ENCODE measurements around the gene PIGQ.

PIGQ gene

GRCh38 chr16:616733-617586 lies 47.2 kb downstream of the PIGQ start:
- ChIA-PET CTCF (no interaction called here), POLR2A (no interaction called here)
- no peak for DNase-seq (ENCODE audit: low read depth, low spot score)
- no peak overlapping the region for H3K4me3 ChIP-seq (ENCODE audit: low read depth, low read length)
- no peak for TF ChIP-seq CTCF (IDR thresholded peaks at IDR 0.05; ENCODE audit: insufficient read depth, low read length, missing control alignments)

GRCh38 chr16:617855-618254 lies 48.1 kb downstream of the PIGQ start:
- no peak for TF ChIP-seq CTCF (IDR thresholded peaks at IDR 0.05; ENCODE audit: insufficient read depth, low read length, missing control alignments)
- POLR2A ChIA-PET = no interaction called here
- CTCF ChIA-PET = no interaction called here
- no peak overlapping the region for H3K4me3 ChIP-seq (ENCODE audit: low read depth, low read length)
- DNase-seq (ENCODE audit: low read depth, low spot score) = no peak

- DNase-seq (ENCODE audit: low read depth, low spot score) = no peak
- POLR2A ChIA-PET = no interaction called here
- no peak for TF ChIP-seq CTCF (IDR thresholded peaks at IDR 0.05; ENCODE audit: insufficient read depth, low read length, missing control alignments)
- no peak overlapping the region for H3K4me3 ChIP-seq (ENCODE audit: low read depth, low read length)
- CTCF ChIA-PET = interaction anchor here (1.0 kb wide), 1 partner anchor 11 kb away, joined by 3 read pairs; no protein-coding TSS in a partner anchor
These were observed 49.8 kb downstream of the PIGQ start for GRCh38 chr16:619476-620100.

- ChIA-PET CTCF (no interaction called here), POLR2A (no interaction called here)
- no peak overlapping the region for H3K4me3 ChIP-seq (ENCODE audit: low read depth, low read length)
- DNase-seq (ENCODE audit: low read depth, low spot score) = no peak
- TF ChIP-seq CTCF (IDR thresholded peaks at IDR 0.05; ENCODE audit: insufficient read depth, low read length, missing control alignments) = no peak
These were observed 51.1 kb downstream of the PIGQ start for GRCh38 chr16:620700-621525.

- DNase-seq (ENCODE audit: low read depth, low spot score) = no peak
- H3K4me3 ChIP-seq (ENCODE audit: low read depth, low read length) = no peak overlapping the region
- POLR2A ChIA-PET = no interaction called here
- no peak for TF ChIP-seq CTCF (IDR thresholded peaks at IDR 0.05; ENCODE audit: insufficient read depth, low read length, missing control alignments)
- CTCF ChIA-PET = interaction anchor here (0.9 kb wide), 1 partner anchor 31 kb away, joined by 3 read pairs; the partner anchor contains the start of gene RAB40C
These were observed 51.8 kb downstream of the PIGQ start for GRCh38 chr16:621526-622105.
